Measurements from ENCODE around the gene TCEAL1.
A peak's percentile ranks its signal among the peaks of the same experiment; 100 is the strongest.
"Not testable (repeated sequence)": the region's sequence is repeated elsewhere in the genome, so short reads cannot be mapped to it uniquely, and the experiment has no call there.

The TCEAL1 gene

DNA sequence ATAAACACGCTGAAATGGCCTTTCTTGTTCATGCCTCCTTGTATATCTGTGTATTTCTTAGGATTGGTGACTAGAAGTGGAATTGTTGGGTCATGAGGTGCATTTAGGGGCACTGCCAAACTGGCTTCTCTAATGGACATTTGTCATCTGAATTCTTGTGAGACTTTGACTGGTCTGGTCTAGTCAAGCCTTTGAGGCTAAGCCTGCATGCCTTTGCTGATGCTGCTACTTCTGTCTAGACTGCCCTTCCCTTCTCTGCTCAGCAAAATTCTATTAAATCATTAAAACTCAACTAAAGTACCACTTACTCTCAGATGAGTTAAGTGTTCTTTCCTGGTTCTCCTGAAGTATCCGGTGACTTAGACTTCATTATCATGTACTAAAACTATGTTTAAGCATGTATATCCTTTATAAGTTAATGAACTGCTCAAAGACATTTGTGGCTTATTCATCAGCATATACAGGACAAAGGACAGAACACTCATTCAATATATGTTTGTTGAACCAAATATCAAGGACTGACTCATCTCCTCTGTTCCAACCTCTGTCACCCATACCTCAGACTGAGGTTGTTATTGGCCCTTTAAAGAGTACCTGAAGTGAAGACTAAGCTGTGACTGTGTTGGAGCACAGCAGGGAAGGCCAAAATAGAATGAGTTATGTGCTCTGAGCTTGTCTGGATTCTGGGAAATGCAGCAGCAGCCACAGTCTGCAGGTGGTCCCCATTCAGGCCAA lies 9.0 kb downstream of the TCEAL1 start:
- peak; percentile 71 for DNase-seq

DNA sequence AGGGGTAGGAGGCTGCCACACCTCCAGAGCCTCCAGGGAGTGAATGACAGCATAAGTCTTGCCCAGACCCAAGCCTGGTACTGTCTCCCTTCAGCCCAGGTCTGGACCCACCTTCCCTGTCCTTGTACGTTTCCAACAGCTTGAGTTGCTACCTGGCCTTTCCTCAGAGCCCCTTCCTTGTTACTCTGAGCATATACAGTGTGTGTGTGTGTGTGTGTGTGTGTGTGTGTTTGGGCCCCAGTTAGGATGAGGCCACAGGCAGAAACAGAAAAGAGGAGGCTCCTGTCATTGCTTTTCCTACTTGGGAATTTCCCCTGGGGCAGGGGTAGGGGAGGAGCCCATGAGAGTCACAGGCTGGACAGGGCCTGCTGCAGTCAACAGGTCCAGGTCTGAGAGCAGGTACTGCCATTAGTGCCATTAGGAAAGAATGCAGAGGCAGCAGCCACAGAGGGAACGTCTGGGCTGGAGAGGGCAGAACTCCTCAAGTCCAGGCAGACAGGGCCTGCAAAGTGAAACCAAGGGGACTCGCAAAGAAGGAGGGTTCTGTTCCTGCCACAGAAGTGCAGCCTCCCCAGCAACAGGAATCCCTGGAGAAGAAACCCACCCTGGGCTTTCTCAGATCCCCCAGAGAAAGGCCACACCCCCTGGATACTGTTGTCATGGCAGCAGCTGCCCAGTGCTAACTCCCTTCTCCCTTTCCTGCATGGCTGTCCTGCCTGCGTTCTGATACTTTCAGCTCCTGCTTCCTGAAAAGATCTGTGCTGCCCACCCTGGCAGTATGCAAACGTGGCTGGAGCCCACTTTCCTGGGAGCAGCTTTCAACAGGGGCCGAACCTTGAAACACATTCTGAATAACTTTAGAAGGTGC lies 9.9 kb downstream of the TCEAL1 start:
- peak; percentile 97 for DNase-seq

DNA sequence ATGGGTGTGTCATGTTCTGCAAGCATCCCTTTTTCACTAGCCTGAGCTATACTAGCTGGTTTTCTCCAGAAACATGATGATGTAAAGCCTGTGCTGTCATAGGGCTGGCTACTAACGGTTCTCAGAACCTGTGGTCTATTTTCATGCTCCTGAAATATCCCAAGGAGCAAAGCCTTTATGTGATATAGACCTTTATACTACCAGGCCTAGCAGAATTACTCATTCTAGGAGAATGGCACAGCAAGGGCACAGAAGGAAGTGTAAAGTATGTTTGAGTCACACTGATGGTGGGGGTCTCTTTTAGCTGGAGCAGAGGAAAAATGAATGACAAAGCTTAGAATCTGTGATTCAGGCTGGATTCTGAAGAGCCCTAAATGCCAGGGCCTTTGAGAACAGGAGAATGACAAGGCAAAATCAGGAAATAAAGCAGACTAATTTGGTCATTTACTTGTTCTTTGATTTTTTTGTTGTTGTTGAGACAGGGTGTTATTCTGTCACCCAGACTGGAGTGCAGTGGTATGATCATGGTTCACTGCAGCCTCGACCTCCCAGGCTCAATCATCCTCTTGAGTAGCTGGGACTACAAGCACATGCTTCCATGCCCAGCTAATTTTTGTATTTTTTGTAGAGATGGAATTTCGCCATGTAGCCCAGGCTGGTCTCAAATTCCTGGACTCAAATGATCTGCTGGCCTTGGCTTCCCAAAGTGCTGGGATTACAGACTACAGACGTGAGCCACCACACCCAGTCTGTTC lies 11.8 kb downstream of the TCEAL1 start:
- DNase-seq, result no peak

DNA sequence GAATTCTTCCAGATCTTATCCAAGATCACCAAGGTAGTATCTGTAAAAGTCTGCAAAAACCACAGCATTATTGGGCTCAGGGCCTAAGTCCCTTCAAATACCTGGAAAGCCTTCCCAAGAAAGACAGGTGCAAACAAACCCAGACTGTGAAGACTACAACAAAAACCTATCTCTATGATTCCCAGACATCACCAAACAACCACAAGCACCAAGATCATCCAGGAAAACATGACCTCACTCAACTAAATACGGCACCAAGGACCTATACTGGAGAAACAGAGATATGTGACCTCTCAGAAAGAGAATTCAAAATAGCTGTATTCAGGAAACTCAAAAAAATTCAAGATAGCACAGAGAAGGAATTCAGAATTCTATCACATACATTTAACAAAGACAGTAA lies 15.3 kb downstream of the TCEAL1 start:
- no peak for DNase-seq

DNA sequence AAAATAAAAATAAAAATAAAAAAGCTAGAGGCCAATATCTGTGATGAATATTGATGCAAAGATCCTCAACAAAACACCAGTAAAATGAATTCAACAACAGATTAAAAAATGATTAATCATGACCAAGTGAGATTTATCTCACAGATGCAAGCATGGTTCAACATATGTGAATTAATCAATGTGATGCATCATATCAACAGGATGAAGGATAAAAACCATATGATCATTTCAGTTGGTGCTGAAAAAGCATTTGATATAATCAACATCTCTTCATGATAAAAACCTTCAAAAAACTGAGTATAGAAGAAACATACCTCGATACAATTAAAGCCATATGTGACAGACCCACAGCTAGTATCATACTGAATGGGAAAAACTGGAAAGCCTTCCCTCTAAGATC lies 18.9 kb downstream of the TCEAL1 start:
- no peak for DNase-seq

DNA sequence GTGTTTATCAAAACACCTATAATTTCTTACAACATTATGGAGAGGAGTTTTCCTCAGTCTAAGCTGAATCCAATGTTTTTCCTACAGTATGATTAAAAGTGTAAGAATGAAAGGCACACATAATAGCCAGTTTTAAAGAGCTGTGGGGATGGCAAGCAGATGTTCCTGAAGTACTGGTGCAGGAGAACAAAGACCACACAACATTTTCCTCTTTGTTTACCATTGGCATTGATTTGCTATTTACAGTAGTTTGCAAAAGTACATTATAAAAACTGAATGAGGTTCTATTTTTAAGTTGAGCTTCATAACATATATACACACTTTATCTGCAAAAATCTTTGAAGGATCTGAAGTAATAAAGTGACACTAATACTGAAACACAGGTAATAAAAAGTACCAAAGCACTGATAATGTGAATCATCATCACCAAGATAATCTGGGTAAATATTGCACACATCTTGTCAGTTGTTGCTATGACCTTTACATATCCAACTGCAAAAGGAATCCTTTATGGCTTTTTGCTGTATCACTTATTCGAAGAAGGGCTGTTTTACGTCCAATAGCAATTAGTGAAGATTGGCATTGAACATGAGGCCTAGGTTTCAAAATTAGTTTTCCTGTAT lies 22.5 kb downstream of the TCEAL1 start:
- no peak for DNase-seq

DNA sequence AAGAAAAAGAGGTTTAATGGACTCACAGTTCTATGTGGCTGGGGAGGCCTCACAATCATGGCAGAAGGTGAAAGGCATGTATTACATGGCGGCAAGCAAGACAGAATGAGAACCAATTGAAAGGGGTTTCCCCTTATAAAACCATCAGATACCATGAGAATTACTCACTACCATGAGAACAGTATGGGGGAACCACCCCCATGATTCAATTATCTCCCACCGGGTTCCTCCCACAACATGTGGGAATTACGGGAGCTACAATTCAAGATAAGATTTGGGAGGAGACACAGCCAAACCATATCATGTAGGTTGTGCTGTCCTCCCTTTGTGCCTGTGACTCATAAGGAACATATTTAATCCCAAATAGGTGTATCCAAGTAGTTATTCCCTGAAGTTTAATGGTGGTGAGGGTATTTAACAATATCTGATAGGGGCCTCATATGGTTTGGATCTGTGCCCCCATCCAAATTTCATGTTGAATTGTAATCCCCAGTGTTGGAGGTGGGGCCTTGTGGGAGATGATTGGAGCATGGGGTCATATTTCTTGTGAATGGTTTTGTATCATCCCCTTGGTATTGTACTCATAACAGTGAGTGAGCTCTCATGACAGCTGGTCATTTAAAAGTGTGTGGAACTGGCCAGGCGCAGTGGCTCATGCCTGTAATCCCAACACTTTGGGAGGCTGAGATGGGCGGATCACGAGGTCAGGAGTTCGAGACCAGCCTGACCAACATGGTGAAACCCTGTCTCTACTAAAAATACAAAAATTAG lies 26.6 kb downstream of the TCEAL1 start:
- not testable (repeated sequence) for DNase-seq

DNA sequence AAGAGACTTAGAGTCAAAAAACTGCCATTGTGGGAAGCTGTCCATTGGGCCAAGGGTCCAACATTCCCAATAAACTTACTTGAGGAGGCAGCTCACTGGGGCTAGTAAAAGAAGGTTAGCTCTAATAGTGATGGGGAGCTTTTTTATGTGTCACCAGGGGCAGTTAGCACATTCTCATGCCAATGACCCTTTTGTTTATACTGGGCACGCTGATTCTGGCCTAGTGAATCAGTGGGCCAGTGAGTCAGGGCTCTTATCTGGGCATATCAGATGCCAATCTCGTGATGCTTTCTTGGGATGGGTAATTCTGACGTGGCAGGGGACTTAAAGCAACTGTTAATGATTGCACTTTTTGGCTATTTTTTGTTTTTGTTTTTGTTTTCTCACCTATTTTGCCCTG lies 27.8 kb downstream of the TCEAL1 start:
- no peak for DNase-seq

DNA sequence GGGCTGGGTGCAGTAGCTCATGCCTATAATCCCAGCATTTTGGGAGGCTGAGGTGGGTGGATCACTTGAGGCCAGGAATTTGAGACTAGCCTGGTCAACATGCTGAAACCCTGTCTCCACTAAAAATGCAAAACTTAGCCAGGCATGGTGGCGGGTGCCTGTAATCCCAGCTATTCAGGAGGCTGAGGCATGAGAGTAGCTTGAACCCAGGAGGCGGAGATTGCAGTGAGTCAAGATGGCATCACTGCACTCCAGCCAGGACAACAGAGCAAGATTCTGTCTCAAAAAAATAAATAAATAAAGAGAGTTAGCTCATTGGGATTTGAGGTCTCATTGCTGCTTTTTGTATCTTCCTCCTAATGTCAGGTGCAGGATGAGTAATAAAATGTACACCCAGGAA lies 28.3 kb downstream of the TCEAL1 start:
- DNase-seq, result not testable (repeated sequence)

DNA sequence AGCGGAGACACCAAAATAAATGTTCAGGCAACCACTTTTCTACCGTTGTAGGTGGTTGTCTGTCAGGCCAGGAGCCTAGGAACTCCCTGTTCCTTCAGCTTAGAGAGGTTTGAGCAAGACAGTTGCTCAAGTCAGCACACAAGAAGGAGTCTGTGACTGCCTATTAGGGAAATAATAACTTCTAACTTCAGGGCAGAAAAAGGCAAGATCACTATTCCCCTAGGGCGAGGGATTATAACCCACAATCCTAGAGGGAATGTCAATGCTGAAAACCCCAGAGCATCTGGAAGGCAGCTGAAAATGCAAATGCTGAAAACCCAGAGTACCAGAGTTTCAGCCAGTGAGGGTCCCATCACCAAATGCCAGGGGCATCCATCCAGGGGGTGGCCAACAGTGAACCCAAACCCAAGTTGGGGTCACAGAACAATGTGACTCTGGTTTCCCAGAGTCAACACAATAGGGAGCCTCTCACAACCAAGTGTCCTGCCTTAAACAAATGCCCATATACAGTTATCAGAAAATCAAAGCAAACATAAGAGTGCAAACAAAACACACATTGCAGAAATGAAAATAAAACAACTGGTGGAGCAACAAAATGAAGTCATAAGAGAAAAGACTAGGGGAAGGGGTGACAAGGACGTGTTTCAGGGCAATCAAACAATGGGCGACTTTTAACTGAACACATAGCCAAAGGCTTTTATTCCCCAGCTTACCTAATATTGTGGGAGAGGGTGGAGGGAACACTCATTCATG lies 30.1 kb downstream of the TCEAL1 start:
- no peak for DNase-seq

DNA sequence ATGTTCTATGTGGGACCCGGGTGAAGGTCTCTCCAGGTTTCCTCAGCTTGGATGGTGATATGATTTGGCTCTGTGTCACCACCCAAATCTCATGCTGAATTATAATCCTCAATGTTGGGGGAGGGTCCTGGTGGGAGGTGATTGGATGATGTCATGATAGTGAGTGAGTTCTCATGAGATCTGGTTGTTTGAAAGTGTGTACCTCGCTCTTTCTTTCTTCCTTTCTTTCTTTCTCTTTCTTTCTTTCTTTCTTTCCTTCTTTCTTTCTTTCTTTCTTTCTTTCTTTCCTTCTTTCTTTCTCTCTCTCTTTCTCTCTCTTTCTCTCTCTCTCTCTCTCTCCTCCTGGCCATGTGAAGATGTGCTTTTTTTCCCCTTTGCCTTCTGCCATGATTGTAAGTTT lies 30.7 kb downstream of the TCEAL1 start:
- not testable (repeated sequence) for DNase-seq

DNA sequence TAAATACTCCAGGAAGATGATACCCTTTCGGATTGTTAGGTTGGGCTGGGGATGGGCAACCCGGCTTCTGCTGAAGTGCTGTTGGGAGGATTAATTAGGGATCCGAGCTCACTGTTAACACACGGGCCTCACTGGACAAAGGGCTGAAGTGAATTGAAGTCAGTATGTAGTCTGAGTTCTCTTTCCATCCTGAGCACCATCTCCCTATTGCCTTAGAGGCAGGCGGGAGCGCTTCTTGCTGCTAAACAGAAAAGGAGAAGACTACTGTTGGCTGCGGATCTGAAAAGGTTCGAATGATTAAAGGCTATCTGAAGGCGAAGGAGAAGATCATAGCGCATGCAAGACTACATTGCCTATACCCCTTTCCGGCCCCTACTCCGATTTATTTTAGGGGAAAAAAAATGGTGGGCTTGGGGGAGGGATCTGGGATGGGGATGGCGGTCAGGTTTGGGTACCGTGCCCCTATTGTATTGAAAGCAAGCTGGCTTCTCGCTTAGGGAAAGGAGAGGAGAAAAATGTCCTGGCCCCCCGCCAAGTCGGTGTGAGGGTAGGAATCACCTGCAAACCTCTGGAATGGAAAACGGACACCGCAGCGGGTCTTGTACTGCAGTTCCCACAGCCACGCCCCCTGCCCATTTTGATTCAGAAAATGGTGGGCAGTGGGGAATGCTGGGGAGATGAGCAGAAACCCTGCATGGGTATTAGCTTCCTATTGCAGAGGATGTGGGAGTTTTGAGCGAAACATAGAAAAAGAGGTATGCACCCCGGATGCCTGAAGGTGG lies 35.4 kb downstream of the TCEAL1 start:
- DNase-seq, result no peak

DNA sequence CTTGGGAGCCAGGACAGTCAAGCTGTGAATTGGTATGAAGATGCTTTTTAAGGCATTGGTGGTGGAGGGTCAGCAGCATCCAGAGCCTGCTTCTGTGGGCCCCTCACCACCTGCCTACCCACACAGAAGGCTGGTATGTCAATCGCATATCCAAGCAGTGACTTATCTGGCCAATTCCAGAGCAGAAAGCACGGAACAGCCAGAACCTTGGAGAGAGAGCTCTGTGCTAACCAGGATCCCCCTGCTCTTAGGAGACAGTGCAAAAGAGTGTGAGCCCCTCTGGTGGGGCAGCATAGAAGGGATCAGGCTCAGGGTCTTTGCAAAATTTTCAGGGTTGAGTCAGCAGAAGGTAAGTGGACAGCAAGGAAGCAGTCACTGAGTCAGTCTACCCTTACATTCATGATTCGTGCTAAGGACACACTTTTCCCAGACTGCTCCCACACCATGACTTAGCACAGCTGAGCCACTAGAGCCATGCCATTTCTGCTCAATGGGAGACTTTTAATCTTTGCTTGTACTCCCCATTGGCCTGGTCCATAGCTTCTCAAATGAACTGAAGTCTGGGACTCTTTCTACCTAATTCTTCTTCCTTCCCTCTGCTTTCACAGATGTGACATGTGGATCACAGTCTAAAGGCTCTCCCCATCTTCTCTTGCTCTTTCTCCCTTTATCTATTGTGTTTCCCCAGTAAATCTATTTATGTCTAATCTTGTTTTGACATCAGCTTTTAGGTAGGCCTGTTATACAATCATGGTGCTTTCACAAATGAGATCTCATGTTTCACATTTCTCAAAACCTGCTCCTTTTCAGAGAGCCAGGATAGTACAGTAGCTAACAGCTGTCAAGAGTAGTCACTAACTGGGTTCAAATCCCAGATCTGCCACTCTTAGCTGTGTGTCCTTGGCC lies 37.7 kb downstream of the TCEAL1 start:
- no peak for DNase-seq

DNA sequence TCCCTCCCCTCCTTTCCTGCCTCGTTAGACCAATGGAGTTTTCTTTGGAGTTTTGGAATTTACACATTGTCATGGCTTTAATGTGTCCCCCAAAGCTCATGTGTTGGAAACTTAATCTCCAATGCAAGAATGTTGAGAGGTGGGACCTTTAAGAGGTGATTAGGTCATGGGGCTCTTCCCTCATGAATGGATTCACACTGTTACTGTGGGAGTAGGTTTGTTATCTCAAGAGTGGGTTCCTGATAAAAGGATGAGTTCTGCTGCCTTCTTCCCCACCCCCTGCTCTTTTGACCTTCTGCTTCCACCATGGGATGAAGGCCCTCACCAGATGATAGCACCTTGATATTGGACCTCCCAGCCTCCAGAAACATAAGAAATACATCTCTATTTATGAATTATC lies 41.0 kb downstream of the TCEAL1 start:
- no peak for DNase-seq

DNA sequence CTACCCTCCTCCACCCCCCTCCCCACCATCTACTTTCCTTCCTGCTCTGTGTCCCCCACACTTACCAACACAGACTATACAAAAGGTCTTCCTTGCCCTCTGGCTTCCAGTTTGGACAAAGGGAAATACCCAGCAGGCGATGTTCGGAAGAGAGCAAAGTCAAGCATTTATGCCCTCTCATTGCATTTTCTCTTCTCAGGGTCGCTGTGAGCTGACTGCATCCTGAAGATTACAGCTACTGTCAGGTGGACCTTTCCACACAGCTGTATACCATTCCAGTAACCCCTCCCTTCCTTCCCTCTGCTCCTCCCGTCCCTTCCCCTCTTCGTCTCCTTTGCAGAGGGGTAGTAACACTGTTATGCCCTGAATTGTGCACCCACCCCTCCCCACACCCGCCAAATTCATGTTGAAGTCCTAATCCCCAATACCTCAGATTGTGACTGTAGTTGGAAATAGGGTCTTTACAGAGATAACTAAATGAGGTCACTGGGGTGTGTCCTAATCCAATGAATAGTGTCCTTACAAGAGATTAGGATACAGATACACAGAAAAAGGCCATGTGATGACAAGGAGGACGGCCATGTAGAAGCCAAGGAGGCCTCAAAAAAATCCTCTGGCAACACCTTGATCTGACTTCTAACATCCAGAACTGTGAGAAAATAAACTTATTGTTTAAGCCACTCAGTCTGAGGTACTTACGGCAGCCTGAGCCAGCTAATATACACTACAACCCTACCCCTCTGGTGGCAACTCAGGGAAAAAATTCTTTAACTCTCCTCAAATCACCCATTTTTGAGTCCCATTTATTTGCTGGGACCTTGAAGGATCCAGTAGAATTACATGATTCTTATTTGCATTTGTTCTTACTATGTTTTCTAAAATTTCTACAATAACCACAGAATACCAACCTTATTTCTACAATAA lies 46.0 kb downstream of the TCEAL1 start:
- DNase-seq, result peak; percentile 57

DNA sequence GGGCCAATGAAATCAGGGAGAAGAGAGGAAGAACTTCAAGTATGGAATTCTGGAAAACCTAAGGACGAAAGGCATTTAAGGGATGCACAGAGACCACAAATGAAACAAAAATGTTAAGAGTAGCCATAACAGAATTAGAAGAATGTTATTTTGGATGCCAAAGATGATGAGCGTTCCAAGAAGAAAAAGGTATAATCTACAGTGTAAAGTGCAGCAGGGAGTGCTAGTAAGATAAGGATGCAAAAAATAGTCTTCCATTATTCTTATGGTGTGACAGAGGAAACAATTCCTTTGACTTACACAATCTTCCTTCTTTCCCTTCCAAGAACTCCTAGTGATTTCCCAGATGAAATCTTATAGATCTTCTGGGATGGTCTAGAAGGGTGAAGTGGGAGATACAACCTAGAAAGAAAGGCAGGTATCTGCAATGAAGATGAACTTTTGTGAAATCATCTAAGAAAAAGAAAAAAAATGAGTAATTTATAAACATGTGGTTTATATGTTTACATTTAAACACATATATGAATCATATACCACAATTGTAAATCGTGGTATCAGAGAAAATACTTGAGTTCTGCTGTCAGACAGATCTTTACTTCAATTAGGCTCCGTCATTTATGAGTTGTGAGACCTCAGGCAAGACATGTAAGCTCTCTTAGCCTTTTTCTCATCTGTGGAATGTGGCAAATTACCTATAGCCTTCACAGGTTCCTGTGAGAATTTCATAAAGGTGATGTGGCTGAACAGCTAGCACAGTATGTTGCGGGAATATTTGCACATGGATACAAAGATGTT lies 49.6 kb downstream of the TCEAL1 start:
- no peak for DNase-seq

Measured in islet precursor cell (in vitro differentiated cells).